Measurements from ENCODE around the gene GNPTAB. TPM values are rescaled to one million over a fixed set of nuclear protein-coding genes. Genes with fewer than 3 reads are reported as not detected.

GNPTAB gene
- total RNA-seq, 1 donor from 2014 or later: 74.2 TPM

GRCh38 chr12:101772012-101772775, 58.6 kb downstream of the GNPTAB start:
- no peak for DNase-seq (ENCODE audit: low read depth)

GRCh38 chr12:101769865-101770264, 60.9 kb downstream of the GNPTAB start:
- no peak for DNase-seq (ENCODE audit: low read depth)

GRCh38 chr12:101768781-101769180, 62.0 kb downstream of the GNPTAB start:
- no peak for DNase-seq (ENCODE audit: low read depth)

GRCh38 chr12:101767537-101767936, 63.2 kb downstream of the GNPTAB start:
- DNase-seq (ENCODE audit: low read depth): no peak

GRCh38 chr12:101764051-101764792, 66.5 kb downstream of the GNPTAB start:
- DNase-seq (ENCODE audit: low read depth): no peak

- DNase-seq (ENCODE audit: low read depth): no peak
Observed at GRCh38 chr12:101763246-101763931, 67.4 kb downstream of the GNPTAB start.

- DNase-seq (ENCODE audit: low read depth): no peak
Observed at GRCh38 chr12:101761781-101762180, 69.0 kb downstream of the GNPTAB start.

GRCh38 chr12:101761350-101761749, 69.4 kb downstream of the GNPTAB start:
- no peak for DNase-seq (ENCODE audit: low read depth)

- peak; percentile 45 for DNase-seq (ENCODE audit: low read depth)
Observed at GRCh38 chr12:101759396-101760047, 71.2 kb downstream of the GNPTAB start.

- no peak for DNase-seq (ENCODE audit: low read depth)
Observed at GRCh38 chr12:101750152-101750551, 80.6 kb downstream of the GNPTAB start.

GRCh38 chr12:101749657-101750056, 81.1 kb downstream of the GNPTAB start:
- DNase-seq (ENCODE audit: low read depth): no peak

GRCh38 chr12:101748907-101749306, 81.9 kb downstream of the GNPTAB start:
- no peak for DNase-seq (ENCODE audit: low read depth)

GRCh38 chr12:101747697-101748096, 83.1 kb downstream of the GNPTAB start:
- DNase-seq (ENCODE audit: low read depth): no peak

GRCh38 chr12:101746661-101747060, 84.1 kb downstream of the GNPTAB start:
- no peak for DNase-seq (ENCODE audit: low read depth)

- DNase-seq (ENCODE audit: low read depth): no peak
Observed at GRCh38 chr12:101746196-101746595, 84.6 kb downstream of the GNPTAB start.

- DNase-seq (ENCODE audit: low read depth): no peak
Observed at GRCh38 chr12:101745481-101745880, 85.3 kb downstream of the GNPTAB start.

GRCh38 chr12:101743724-101744472, 86.9 kb downstream of the GNPTAB start:
- peak; percentile 26 for DNase-seq (ENCODE audit: low read depth)

- DNase-seq (ENCODE audit: low read depth): no peak
Observed at GRCh38 chr12:101743242-101743641, 87.5 kb downstream of the GNPTAB start.

GRCh38 chr12:101740980-101741379, 89.8 kb downstream of the GNPTAB start:
- DNase-seq (ENCODE audit: low read depth): no peak

GRCh38 chr12:101740566-101740965, 90.2 kb downstream of the GNPTAB start:
- no peak for DNase-seq (ENCODE audit: low read depth)

GRCh38 chr12:101738920-101739665, 91.7 kb downstream of the GNPTAB start, which contains the start of gene SYCP3:
Gene SYCP3, minus strand, starts transcription at chr12:101739462. Its CDS starts 1,527 bp downstream, at chr12:101737935.
- no peak for DNase-seq (ENCODE audit: low read depth)
